Naive thymus-derived CD4-positive, alpha-beta T cell (primary cell): ENCODE results near the gene MFSD2A. TPM values are rescaled to one million over a fixed set of nuclear protein-coding genes. Genes with fewer than 3 reads are reported as not detected.
A peak's percentile ranks its signal among the peaks of the same experiment; 100 is the strongest.

Source experiments
- ATAC-seq: fragments of 150-1000 bp; cut with Tn5 transposase; 2 replicates; pipeline ENCODE4 v1.10.0; 2021; ENCODE audit warnings: mild to moderate bottlenecking, moderate library complexity
- CTCF ChIA-PET: fragments of 350-600 bp; sonication (Branson Sonifier 250); formaldehyde crosslinking; loops from one replicate; lab custom pipeline; 2021; ENCODE audit warnings: antibody characterized with exemption; lab: Charles Lee
- POLR2A ChIA-PET: fragments of 350-600 bp; sonication (Branson Sonifier 250); formaldehyde crosslinking; loops from one replicate; lab custom pipeline; 2021; ENCODE audit warnings: antibody characterized with exemption, inconsistent platforms; lab: Charles Lee
- DNase-seq, 9 donors: peaks; one replicate each; pipeline versions ENCODE4 v3.0.0 to v3.0.0-alpha.2; 2020 to 2022; ENCODE audit warnings: mixed read lengths in 1 of 9
- H3K27ac ChIP-seq: one replicate; pipeline ENCODE4 v1.7.0; 2013; ENCODE audit warnings: mild to moderate bottlenecking, low read depth, low read length, moderate library complexity
- H3K27me3 ChIP-seq, 2 donors: one replicate each; pipeline ENCODE4 v1.7.0; 2013; ENCODE audit warnings: low read length in 2 of 2, mild to moderate bottlenecking in 2 of 2, moderate library complexity in 2 of 2; ENCODE audit not compliant: control insufficient read depth in 2 of 2, insufficient read depth in 2 of 2
- H3K36me3 ChIP-seq, 3 experiments: 1 replicate in 2 of 3; 2 replicates in 1 of 3; pipeline ENCODE4 v1.7.0; 2013; ENCODE audit warnings: low read length in 3 of 3, mild to moderate bottlenecking in 3 of 3, moderate library complexity in 1 of 3; ENCODE audit not compliant: insufficient read depth in 3 of 3, control insufficient read depth in 2 of 3
- H3K4me1 ChIP-seq, 2 donors: one replicate each; pipeline ENCODE4 v1.7.0; 2013; ENCODE audit warnings: low read length in 2 of 2, mild to moderate bottlenecking in 2 of 2, moderate library complexity in 1 of 2; ENCODE audit not compliant: control insufficient read depth in 2 of 2, insufficient read depth in 2 of 2
- H3K4me3 ChIP-seq: 2 replicates; pipeline ENCODE4 v1.7.0; 2013; ENCODE audit warnings: mild to moderate bottlenecking, low read length
- H3K9me3 ChIP-seq, 3 experiments: 1 replicate in 2 of 3; 2 replicates in 1 of 3; pipeline ENCODE4 v1.7.0; 2013; ENCODE audit warnings: low read length in 3 of 3; ENCODE audit not compliant: control insufficient read depth in 2 of 3
- H3K27ac Mint-ChIP-seq, 9 donors: one replicate each; pipeline ENCODE4 v1.8.0; 2020 to 2022; ENCODE audit warnings: mixed read lengths in 9 of 9, mild to moderate bottlenecking in 8 of 9, moderate library complexity in 5 of 9, inconsistent platforms in 2 of 9
- H3K27me3 Mint-ChIP-seq, 5 donors: one replicate each; pipeline ENCODE4 v1.8.0; 2021 to 2022; ENCODE audit warnings: mixed read lengths in 5 of 5, mild to moderate bottlenecking in 1 of 5
- H3K36me3 Mint-ChIP-seq, 5 donors: one replicate each; pipeline ENCODE4 v1.8.0; 2020 to 2022; ENCODE audit warnings: mixed read lengths in 5 of 5, mild to moderate bottlenecking in 3 of 5, inconsistent platforms in 1 of 5
- H3K4me1 Mint-ChIP-seq, 7 donors: one replicate each; pipeline ENCODE4 v1.8.0; 2020 to 2022; ENCODE audit warnings: mixed read lengths in 7 of 7, mild to moderate bottlenecking in 3 of 7, inconsistent platforms in 1 of 7
- H3K4me3 Mint-ChIP-seq, 10 donors: one replicate each; pipeline ENCODE4 v1.8.0; 2020 to 2022; ENCODE audit warnings: mild to moderate bottlenecking in 10 of 10, mixed read lengths in 10 of 10, moderate library complexity in 6 of 10, inconsistent platforms in 2 of 10
- H3K9me3 Mint-ChIP-seq, 11 donors: one replicate each; pipeline ENCODE4 v1.8.0; 2020 to 2022; ENCODE audit warnings: mixed read lengths in 11 of 11, mild to moderate bottlenecking in 4 of 11, inconsistent platforms in 1 of 11, moderate library complexity in 1 of 11
- intact Hi-C, 2 donors: fragments of 100-400 bp; cut with micrococcal nuclease; formaldehyde crosslinking; loops; one replicate each; pipeline ENCODE4 v1.15.1; 2023
- polyA plus RNA-seq, 2 donors: library from polyadenylated mRNA; unstranded; fragments of 300-500 nt; fragmentation: Illumina TruSeq; gene quantifications; one replicate each; pipeline ENCODE4 v1.2.3, GENCODE V29; 2021
- total RNA-seq, 6 experiments: library from RNA in 5 of 6; stranded (reverse) in 5 of 6; gene quantifications; 1 replicate in 5 of 6; 2 replicates in 1 of 6; pipeline ENCODE4 v1.2.3 and lab custom pipeline; 2021 to 2026

MFSD2A gene
- total and polyA plus RNA-seq, 7 experiments from 2014 or later, result 0.14 to 8.7 (median 1.9) TPM

DNA sequence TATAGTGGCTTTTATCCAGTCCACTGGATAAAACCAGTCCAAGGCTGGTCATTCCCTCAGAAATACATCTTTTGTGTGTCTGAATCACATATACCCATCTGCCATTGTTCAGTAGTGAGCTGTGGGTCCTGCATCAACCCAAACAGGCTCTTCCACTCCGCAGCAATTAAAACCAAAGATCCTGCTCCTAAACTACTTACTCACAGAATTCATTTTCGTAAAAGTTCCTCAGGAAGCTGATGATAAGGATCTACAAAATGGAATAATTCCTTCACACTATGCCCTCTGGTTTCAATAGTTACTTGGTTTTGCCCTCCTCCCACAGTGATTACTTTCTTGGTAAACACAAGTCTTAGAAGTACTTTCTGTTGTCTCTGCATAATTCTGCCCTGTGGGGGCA, 5.1 kb upstream of the MFSD2A start:
- Mint-ChIP-seq H3K9me3 (peaks cover 0 to 5% (median 0%) of the 10 kb centered on the region in 11 donors), H3K4me1 (peaks cover 1 to 7% (median 5%) of the 10 kb centered on the region in 7 donors), H3K27ac (no peak overlapping the region), H3K36me3 (no peaks in the 10 kb centered on the region), H3K27me3 (peaks cover 0 to 7% (median 0%) of the 10 kb centered on the region in 5 donors), H3K4me3 (no peak overlapping the region)
- Histone ChIP-seq H3K27ac (no peak overlapping the region), H3K4me1 (peaks cover 0 to 5% of the 10 kb centered on the region in 2 donors), H3K27me3 (no peaks in the 10 kb centered on the region), H3K36me3 (no peaks in the 10 kb centered on the region), H3K4me3 (no peak overlapping the region), H3K9me3 (no peaks in the 10 kb centered on the region)
- DNase-seq (no peak), ATAC-seq (no peak)
- ChIA-PET POLR2A (no interaction called here), CTCF (no interaction called here)
- intact Hi-C loops, result no loop called here

DNA sequence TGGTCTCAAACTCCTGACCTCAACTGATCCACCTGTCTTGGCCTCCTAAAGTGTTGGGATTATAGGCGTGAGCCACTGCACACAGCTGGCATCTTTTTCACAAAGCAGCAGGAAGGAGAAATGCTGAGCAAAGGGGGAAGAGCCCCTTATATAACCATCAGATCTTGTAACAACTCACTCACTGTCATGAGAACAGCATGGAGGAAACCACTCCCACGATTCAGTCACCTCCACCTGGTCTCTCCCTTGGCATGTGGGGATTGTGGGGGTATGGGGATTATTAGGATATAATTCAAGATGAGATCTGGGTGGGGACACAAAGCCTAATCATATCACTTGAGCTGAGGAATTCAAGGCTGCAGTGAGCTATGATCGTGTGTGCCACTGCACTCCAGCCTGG, 3.0 kb upstream of the MFSD2A start:
- intact Hi-C loops, result no loop called here
- Histone ChIP-seq H3K4me1 (peaks cover 7 to 18% of the 10 kb centered on the region in 2 donors), H3K27me3 (no peaks in the 10 kb centered on the region), H3K27ac (no peak overlapping the region), H3K36me3 (no peaks in the 10 kb centered on the region), H3K4me3 (no peak overlapping the region), H3K9me3 (no peaks in the 10 kb centered on the region)
- DNase-seq (no peak), ATAC-seq (no peak)
- peaks cover 0 to 7% (median 0%) of the 10 kb centered on the region in 5 donors for H3K27me3 Mint-ChIP-seq
- no peak overlapping the region for H3K4me3 Mint-ChIP-seq
- no peak overlapping the region for H3K27ac Mint-ChIP-seq
- peaks cover 12 to 17% (median 14%) of the 10 kb centered on the region in 7 donors for H3K4me1 Mint-ChIP-seq
- CTCF ChIA-PET, result interaction anchor here (1.1 to 2.1 kb wide), 2 partner anchors 9 to 22 kb away, joined by 3 to 5 read pairs; no protein-coding TSS in a partner anchor
- H3K9me3 Mint-ChIP-seq, result peaks cover 0 to 5% (median 0%) of the 10 kb centered on the region in 11 donors
- POLR2A ChIA-PET, result interaction anchor here (0.6 kb wide), 1 partner anchor 933 kb away, joined by 4 read pairs; no protein-coding TSS in a partner anchor
- no peaks in the 10 kb centered on the region for H3K36me3 Mint-ChIP-seq

DNA sequence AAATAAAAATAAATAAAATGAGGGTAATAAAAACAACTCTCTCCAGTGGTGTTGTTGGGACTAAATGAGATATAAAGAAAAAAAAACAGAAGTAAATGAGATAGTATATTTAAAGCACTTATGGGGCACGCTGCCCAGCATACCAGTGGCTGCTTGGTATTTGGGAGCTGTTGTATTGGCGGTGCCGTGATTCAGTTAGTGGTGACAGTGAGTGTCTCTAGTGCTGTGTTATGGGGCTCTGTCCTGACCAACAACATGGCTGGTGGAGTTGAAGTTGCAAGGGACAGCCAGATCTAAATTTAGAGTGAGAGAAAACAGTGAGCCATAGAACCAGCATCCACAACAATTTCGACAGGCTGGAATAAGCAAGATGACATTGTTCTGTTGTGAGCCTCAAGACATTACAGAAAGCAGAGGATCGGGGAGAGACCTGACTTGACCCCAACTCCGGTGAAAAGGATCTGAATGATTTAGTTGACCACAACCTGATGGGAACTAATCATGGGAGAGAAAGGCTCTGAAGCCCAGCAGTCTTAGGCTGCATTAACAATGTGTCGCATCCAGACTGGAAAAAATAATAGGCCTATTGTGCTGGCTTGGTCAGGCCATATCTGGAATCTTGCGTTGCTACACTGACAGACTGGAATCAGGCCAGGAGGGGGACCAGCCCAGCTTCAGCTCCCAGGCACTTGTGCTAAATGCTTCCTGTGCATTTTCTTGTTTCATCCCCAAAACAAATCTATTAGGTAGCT, 2.4 kb upstream of the MFSD2A start:
- DNase-seq (no peak), ATAC-seq (no peak)
- no peak overlapping the region for H3K4me3 ChIP-seq
- ChIA-PET CTCF (interaction anchor here (2.1 kb wide), 1 partner anchor 21 kb away, joined by 5 read pairs; no protein-coding TSS in a partner anchor), POLR2A (interaction anchor here (0.6 kb wide), 1 partner anchor 933 kb away, joined by 4 read pairs; no protein-coding TSS in a partner anchor)
- Mint-ChIP-seq H3K27me3 (peaks cover 0 to 7% (median 0%) of the 10 kb centered on the region in 5 donors), H3K4me1 (peaks cover 12 to 20% (median 15%) of the 10 kb centered on the region in 7 donors), H3K36me3 (no peaks in the 10 kb centered on the region), H3K4me3 (no peak overlapping the region), H3K27ac (peak overlapping the region in 2 of 9 donors; percentile 39 to 63), H3K9me3 (peaks cover 0 to 5% (median 0%) of the 10 kb centered on the region in 11 donors)
- H3K36me3 ChIP-seq, result no peaks in the 10 kb centered on the region
- no peaks in the 10 kb centered on the region for H3K27me3 ChIP-seq
- H3K9me3 ChIP-seq, result no peaks in the 10 kb centered on the region
- peaks cover 7 to 18% of the 10 kb centered on the region in 2 donors for H3K4me1 ChIP-seq
- intact Hi-C loops, result no loop called here
- no peak overlapping the region for H3K27ac ChIP-seq

DNA sequence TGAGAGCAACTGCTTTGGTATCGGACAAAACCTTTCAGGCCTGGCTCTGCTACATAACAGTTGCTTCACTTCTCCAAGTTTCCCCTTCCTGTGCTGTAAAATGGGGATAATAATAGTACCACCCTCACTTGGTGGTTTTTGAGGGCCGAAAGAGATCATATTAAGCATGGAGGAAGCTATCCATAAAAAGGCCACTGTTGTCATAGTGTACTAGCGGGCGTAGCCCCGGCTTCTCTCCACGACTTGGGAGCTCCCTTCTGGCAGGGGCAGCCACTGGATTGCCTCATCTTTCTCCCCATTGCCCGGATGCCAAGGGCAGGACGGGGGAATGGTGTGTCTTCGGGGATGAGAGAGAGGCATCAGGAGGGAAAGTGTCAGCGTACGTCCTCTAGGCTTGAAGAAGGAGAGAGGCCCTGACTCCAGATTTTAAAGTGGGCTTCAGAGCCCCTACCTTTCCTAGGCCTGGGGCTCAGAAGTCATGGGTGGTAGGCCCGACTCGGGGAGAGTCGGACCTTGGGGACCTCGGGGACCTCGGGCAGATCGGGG, 548 bp upstream of the MFSD2A start:
- H3K36me3 Mint-ChIP-seq, result no peaks in the 10 kb centered on the region
- no peaks in the 10 kb centered on the region for H3K9me3 ChIP-seq
- ChIA-PET POLR2A (no interaction called here), CTCF (no interaction called here)
- no peaks in the 10 kb centered on the region for H3K27me3 ChIP-seq
- H3K4me1 Mint-ChIP-seq, result peaks cover 12 to 20% (median 16%) of the 10 kb centered on the region in 7 donors
- H3K4me3 ChIP-seq, result peak overlapping the region; percentile 84
- H3K9me3 Mint-ChIP-seq, result peaks cover 0 to 5% (median 0%) of the 10 kb centered on the region in 11 donors
- no peak for ATAC-seq
- H3K4me3 Mint-ChIP-seq, result peak overlapping the region; percentile 89 to 97 (median 94)
- peaks cover 7 to 18% of the 10 kb centered on the region in 2 donors for H3K4me1 ChIP-seq
- peak overlapping the region in 5 of 9 donors; percentile 31 to 85 (median 59) for H3K27ac Mint-ChIP-seq
- intact Hi-C loops, result loop anchor here in 1 of 2 donors (2.0 kb wide), 1 partner anchor 72 kb away; the partner anchor contains the start of gene TRIT1
- peak overlapping the region; percentile 9 for H3K27ac ChIP-seq
- DNase-seq, result no peak
- peaks cover 0 to 7% (median 0%) of the 10 kb centered on the region in 5 donors for H3K27me3 Mint-ChIP-seq
- H3K36me3 ChIP-seq, result no peaks in the 10 kb centered on the region

DNA sequence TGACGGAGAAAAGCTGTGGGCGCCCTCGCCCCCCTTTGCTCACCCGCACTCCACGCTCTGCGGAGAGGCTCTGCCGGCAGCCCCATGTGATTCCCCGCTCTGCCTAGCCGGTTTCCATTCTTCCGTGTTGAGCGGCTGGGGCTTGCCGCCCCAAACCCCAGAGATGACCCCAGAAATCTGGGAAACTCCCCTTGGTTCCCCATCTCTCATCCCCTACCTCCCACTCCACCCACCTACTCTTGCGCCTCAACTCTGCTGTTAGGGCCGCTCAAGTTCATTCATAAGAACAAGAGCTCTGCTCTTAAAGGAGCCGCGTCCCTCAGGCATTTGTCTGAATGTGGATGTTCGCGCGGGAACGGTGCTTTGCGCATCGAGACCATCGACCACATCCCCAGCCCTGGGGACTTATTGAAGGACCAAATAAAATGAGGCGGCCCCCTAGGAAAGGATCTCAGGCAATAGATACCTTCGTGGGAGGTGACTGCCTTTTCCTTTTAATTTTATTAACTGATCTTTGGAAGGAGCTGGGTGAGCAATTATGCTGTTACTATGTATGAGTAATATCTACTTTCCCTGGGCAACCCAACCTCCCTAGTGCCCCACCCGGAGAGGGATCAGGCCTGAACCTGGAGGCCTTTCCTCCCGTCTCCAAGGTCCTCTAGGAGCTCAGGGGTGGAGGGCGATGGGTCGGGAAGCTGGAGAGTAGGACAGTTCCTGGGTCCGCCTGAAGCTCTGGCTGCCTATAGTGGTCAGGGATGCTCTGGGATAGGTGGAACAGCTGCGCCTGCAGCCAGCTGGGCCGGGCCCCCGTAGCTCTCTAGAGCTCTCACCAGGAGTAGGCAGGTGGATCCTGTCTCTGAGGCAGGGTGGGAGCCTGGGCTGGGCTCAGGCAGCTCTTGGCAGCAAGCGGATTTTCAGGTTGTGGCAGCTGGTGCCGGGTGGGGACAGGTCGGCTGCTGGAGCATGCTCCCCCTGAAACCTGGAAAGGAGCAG, 898 bp downstream of the MFSD2A start:
- peaks cover 7 to 20% of the 10 kb centered on the region in 2 donors for H3K4me1 ChIP-seq

More for the DNA sequence above, 898 bp downstream of the MFSD2A start:
- Histone ChIP-seq H3K27ac (peak overlapping the region; percentile 28), H3K4me3 (peak overlapping the region; percentile 84), H3K27me3 (no peaks in the 10 kb centered on the region), H3K9me3 (no peaks in the 10 kb centered on the region), H3K36me3 (no peaks in the 10 kb centered on the region)
- H3K36me3 Mint-ChIP-seq, result no peaks in the 10 kb centered on the region
- peaks cover 19 to 30% (median 24%) of the 10 kb centered on the region in 7 donors for H3K4me1 Mint-ChIP-seq
- H3K9me3 Mint-ChIP-seq, result peaks cover 0 to under 1% (median 0%) of the 10 kb centered on the region in 11 donors
- H3K4me3 Mint-ChIP-seq, result peak overlapping the region; percentile 89 to 97 (median 94)
- peak overlapping the region in 8 of 9 donors; percentile 25 to 95 (median 78) for H3K27ac Mint-ChIP-seq
- CTCF ChIA-PET, result interaction anchor here (0.6 to 1.8 kb wide), 4 partner anchors 18 to 77 kb away, joined by 3 to 9 read pairs (median 3); no protein-coding TSS in a partner anchor
- intact Hi-C loops, result loop anchor here in 1 of 2 donors (1.0 to 2.0 kb wide), 3 partner anchors 17 to 73 kb away; partner anchors contain the start of gene TRIT1
- DNase-seq (peak in 7 of 9 donors; percentile 15 to 79 (median 25)), ATAC-seq (peak; percentile 54)
- POLR2A ChIA-PET, result no interaction called here
- H3K27me3 Mint-ChIP-seq, result peaks cover 0 to 5% (median 0%) of the 10 kb centered on the region in 5 donors
